Activated naive CD4-positive, alpha-beta T cell treated with anti-CD3 and anti-CD28 coated beads, Interleukin-2, amount 50 U/mL, for 16 hours (primary cell): ENCODE results near the gene KPNA2.
"Not testable (repeated sequence)": the region's sequence is repeated elsewhere in the genome, so short reads cannot be mapped to it uniquely, and the experiment has no call there.

Experiments
- DNase-seq: peaks from one replicate; pipeline ENCODE4 v3.0.0-alpha.2; 2020

The KPNA2 gene

DNA sequence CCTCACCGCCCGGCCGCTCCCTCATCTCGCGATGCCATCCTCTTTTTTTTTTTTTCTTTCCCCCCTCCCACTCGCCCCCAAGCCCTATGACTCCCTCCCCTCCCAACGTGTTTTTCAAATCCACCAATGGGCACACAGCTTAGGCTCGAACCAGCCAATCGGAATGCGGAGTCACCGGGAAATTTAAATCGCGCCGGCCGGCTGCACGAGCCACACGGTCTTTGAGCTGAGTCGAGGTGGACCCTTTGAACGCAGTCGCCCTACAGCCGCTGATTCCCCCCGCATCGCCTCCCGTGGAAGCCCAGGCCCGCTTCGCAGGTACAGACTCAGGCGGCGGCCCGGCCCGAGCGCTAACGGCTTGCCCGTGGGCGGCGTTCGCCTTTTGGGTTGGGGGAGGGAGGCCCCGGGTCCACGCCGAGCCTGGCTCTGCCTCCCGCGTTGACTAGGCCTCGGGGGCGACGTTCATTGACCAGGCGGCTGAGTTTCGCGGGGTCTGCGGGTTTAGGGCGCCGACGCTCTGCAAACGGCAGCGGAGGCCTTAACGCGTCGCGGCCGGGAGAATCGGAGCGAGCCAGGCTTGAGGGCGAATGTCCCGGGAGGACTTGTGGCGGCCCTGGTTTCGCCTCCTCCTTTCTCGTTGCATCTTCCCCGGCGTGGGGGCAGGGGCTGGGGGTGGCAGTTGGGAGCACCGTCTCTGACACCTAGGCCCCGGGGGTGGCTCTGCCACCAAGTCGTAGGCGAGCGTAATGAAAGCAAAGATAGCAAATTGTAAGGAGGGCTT, at the start of gene KPNA2:
TSS of gene KPNA2 (plus strand) at position 213 of the 781 bp plus-strand sequence. CDS start 1,398 bp downstream, outside the sequence.
- peak; percentile 90 for DNase-seq

DNA sequence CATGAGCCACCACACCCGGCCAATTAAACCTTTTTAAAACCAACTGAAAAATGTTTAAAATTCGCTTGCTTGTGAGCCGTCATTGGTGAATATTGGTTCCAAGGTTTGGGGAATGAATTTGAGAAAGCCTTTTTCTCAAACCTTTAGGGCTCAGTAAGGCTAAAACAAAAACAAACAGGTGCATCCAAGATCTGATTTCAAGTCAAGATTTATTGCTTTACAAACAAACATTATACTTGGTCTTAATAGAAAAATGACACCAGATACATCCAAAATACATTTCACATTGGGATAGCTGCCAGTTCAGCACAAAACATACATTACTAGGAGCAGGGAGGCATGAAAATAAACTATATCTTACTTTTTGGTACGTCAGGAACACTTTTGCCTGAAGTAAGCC, 44.6 kb upstream of the KPNA2 start:
- DNase-seq: no peak

DNA sequence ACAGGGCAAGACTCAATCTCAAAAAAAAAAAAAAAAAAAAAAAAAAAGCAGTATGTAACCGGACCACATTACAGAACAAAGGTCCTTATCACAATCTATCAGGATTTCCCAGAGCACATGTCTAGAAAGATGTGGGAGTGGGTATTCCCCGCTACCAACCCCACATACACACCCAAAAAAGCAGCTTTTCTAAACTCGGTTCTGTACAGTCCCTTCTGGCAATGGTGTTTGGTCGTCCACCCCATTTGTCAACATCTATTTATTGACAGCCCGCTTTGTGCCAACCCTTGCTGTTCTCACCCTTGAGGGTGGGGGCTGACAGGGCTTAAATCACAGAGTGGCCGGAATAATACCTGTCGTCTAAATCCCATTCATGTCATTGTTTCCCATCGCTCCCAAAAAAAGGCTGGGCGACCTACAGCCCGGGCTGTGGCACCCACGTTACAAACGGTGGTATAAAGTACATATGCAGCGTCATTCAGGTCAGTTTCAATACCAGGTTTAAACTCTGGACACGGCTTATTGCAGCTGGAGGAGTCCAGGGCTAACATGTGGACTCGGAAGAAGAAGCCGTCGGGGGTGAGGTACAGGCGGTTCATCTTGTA, 42.9 kb upstream of the KPNA2 start:
- DNase-seq: no peak

DNA sequence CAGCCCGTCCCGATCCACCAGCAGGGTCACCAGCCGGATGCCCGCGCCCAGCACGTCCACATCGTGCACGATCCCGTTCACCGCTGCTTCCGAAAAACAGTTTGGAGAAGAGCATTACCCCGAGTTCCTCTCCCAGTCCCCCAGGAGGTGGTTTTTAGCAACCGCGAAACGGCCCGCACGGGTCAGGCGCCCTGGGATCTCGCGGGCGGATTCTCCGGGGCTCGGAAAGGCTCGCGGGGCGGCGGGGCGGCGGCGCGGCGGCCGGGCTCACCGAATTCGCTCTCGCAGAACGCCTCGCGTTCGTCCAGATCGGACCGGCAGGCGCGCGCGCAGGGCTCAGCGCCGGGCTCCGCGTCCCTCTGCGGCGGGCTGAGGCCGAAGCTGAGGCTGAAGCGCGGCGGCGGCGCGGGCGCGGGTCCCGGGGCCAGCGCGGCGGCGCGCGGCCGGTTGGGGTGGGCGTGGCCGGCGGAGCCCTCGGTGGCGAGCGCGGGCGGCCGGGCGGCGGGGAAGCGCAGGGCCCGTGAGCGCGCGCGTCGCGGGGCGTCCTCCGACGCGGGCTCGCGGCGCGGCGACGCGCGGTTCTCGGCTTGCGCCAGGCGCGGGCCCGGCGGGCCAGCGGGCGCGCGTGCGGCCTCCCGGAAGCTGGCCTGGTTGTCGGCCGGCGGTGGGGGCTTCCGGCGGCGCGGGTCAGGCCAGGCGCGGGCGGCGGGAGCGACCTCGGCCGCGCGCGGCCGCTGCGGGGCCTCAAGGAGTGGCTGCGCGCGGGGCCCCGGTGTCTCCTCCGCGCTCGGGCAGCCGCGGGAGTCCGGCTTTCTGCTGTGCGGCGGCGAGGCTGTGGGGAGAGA, 42.2 kb upstream of the KPNA2 start:
- peak; percentile 75 for DNase-seq

DNA sequence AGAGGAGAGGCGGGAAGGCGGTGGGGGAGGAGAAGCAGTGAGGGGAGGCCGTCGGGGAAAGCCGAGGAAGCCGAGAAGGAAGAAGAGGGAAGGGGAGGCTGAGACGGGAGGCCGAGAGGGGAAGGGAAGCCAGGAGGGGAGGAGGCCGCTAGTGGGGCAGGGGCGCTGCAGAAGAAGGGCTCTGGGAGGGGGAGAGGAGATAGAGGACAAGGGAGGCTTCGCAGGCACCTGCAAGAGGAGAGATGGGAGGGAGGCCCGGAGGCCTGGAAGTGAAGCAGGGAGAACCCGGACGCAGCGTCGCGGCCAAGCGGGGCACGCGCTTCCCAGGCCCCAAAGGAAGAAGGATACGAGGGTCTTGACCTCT, 41.6 kb upstream of the KPNA2 start:
- no peak for DNase-seq

DNA sequence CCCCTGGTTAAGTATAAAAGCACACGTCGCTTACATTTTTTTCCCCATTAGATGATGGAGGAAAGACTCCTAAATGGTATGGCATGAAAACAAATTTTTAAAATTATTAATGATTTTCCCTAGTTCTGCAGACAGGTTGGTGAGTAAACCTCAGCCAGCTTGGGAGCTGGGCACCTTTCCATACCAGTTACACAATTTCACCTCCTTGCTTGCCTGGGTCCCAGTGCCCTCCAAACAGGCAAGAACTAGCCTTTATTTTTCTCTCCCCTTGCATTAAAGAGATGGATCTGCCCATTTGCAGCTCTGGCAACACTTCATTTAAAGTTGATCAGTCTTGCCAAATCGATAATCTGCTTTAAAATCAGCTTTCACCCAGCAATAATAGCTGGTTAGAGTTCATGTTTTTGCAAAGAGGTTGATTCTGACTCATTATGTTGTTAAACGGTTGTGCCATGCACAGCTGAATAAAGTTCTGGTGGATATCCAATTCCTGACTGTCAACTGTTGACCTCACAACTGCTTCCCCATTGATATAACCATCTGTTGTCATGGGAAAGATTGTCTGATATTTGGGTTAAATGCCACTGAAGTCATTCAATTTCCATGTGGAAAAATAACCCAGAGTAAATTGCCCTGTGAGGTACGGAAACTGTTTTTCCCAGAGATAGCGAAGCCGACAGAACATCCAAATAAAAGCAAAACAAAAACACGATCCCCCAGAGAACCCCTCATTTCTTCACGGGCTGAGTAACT, 40.5 kb upstream of the KPNA2 start:
- no peak for DNase-seq

DNA sequence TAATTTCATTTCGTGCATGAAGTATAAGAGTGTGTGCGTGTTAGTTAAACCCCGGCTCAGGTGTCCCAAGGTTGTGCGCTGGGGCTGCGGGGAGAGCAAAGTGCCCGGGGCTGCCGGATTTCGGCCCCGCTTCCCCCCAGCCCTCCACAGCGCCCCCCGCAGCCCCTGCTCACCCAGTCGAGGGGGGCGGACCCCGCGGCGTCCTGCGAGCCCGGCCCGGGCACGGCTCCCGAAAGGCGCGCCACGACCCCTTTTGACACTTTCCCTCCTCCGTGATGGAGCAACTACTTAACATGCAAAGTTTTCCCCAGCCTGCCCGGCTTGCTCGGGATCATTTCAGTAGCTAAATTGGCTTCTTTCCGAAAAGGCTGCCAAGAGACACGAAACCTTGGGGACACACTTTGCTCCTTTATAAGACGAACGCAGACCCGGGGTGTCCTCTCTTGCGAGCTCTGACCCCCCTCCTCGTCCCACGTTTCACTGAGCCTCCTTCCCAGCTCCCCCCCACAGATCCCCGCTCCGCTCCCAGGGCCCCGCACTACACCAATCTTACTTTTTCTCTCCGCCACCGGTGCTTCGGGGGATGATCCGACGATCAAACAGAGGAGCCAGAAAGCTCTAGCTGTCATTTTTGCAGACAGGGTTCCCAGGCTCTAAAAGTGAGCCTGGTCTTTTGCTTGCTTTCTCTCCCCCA, 39.8 kb upstream of the KPNA2 start:
- peak; percentile 19 for DNase-seq

DNA sequence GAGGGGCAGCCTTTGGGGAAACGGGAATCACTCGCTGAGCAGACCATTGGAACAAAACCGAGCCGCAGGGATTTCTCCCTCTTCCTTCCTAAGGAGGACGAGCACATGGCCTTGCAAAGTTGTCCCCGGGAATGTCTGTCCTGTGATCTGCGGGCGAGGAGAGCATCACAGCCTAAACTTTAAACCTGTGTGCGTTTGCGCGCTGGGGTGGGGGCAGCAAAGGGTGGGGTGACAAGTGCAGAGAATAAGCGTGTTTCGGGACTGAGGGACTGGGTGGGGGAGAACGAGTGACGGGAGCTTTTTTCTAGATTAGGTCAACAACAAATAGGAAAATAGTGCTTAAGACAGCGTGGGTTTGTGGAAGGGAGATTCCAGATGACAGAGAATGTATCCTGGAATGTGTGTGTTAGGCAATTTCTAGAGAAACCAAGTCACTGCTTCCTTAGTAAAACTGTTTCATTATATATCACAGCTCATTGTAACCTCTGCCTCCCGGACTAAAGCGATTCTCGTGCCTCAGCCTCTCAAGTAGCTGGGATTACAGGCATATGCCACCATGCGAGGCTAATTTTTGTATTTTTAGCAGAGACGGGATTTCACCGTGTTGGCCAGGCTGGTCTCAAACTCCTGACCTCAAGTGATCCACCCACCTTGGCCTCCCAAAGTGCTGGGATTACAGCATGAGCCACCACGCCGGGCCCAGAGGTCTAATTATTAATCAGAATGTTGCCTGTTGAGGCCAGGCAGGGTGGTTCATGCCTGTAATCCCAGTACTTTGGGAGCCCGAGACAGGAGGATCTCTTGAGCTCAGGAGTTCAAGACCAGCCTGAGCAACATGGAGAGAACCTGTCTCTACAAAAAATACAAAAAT, 39.0 kb upstream of the KPNA2 start, which contains the start of gene C17orf58:
TSS of gene C17orf58 (minus strand) at position 169 of the 871 bp plus-strand sequence. CDS start 271 bp downstream, outside the sequence.
- DNase-seq: not testable (repeated sequence)

DNA sequence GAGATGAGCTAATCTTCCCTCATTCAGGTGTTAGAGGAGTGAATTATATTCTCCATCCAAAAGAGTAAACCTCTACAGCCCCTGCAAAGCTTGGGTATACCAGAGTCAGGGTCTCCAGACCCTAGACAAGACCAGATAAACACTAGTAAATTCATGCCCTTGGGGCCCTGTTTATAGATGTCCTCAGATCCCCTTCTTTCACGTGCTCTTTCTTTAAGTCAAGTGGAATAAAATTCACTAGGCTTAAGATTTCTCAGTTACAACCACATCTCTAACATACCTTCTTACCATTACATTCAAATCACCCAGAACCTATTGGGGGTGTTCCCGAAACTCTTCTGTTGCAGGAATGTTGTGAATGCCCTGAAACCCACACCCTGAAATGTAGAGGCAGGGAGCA, 37.1 kb upstream of the KPNA2 start:
- DNase-seq: no peak

DNA sequence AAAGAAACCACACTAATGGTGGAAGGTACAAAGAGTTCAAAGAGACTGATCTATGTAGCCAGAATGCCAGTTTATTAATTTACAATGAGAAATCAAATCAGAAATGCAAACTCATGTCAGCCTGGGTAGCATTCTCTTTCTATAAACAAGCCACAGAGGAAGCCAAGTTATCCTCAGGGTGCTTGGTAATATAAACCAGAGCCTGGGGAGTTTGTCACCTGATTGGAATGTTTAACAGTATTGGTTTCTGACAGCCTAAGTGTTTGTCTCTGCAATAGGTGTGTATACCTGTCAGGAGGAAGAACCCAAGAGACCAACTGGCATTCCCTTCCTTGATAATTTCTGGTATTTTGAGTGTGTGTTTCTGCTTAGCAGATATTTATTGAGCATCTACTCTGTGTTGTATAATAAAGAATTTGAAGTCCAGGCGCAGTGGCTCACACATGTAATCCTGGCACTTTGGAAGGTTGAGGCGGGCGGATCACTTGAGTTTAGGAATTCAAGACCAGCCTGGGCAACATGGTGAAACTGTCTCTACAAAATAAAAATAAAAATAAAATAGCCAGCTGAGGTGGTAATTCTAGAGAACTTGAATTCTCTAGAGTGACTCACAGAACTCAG, 36.1 kb upstream of the KPNA2 start:
- no peak for DNase-seq

DNA sequence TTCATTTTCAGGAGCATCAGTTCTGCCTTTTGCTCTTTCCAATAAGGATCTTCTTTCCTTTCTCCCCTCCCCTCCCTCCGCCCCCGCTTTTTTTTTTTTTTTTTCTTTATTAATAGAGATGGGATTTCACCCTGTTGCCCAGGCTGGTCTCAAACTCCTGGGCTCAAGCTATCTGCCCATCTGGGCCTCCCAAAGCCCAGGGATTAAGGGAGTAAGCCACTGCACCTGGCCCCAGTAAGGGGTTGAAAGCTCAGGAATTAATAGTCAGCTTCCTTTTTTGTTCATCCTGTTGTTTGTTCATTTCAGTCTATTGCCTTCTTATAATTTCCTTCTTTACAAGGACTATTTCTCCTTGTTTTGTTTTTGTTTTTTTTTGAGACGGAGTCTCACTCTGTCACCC, 31.3 kb upstream of the KPNA2 start:
- DNase-seq: no peak

DNA sequence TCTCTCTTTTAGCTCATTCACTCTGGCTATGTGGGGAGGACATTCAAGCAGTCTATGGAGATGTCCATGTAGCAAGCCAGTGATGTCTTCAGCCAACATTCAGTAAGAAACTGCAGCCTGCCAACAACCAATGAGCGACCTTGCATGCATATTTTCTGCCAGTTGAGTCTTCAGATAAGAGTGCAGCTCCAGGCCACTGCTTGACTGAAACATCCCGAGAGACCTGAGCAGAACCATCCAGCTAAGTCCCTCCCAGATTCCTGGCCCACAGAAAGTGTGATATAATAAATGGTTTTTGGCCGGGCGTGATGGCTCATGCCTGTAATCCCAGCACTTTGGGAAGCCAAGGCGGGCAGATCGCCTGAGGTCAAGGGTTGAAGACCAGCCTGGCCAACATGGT, 28.7 kb upstream of the KPNA2 start:
- DNase-seq: no peak

DNA sequence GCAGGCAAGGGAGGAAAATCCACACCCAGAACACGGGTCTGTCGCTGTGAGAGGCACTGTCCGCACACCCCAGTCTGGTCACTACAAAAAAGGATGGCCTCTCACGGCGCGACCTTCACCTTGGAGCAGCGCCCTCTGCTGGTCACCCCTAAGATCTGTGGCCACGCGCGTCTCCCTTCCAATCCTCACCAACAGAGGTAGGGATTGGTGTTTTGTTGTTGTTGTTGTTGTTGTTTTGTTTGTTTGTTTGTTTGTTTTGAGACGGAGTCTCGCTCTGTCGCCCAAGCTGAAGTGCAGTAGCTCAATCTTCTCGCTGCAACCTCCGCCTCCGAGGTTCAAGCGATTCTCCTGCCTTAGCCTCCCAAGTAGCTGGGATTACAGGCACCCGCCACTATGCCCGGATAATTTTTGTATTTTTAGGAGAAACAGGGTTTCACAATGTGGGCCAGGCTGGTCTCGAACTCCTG, 24.3 kb upstream of the KPNA2 start:
- DNase-seq: peak; percentile 57

DNA sequence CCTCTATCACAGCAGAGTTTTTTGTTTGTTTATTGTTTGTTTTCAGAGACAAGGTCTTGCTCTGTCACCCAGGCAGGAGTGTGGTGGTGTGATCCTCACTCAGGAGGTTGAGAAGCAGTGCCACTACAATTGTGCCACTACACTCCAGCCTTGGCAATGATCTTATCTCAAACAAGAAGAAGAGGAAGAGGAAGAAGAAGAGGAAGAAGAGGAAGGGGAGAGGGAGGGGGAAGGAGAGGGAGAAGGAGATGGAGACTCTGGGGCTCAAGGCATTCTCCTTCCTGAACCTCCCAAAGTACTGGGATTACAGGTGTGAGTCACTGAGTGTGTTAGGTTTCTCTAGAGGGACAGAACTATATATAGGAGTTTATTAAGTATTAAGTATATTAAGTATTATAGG, 22.1 kb upstream of the KPNA2 start:
- no peak for DNase-seq

DNA sequence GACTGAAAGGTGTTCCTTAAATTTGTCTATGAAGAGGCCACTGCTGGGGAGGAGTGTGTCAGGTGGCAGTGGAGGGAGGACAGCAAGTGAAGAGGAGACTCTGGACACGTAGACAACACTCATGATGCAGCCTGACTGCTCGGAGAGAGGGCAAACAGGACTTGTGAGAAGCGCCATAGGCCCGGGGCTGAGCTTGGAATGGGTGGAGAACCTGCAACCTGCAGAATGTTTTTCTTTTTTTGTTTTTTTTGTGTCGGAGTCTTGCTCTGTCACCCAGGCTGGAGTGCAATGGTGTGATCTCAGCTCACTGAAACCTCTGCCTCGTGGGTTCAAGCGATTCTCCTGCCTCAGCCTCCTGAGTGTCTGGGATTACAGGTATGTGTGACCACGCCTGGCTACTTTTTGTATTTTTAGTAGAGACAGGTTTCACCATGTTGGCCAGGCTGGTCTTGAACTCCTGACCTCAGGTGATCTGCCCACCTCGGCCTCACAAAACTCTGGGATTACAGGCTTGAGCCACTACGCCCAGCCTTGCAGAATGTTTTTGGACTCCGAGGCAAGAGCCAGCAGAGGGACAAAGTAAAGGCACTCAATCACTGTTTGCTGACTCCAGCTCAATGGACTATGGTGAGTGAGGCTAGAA, 20.3 kb upstream of the KPNA2 start:
- no peak for DNase-seq

DNA sequence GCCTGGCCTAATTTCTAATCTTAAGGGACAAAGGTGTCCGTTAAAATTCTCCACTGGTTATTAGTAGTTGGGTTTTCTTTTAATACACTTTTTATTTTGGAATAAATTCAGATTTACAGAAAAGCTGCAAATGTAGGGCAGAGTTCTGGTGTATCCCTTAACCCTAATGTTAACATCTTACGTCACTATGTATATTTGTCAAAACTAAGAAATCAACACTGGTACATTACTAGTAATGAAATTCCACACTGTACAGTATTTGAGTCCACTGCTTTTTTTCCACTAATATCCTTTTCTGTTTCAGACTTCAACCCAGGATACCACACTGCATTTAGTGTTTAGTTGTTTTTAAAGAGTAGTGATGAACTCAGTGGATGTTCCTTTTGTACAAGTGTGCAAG, 18.7 kb upstream of the KPNA2 start:
- DNase-seq: no peak

DNA sequence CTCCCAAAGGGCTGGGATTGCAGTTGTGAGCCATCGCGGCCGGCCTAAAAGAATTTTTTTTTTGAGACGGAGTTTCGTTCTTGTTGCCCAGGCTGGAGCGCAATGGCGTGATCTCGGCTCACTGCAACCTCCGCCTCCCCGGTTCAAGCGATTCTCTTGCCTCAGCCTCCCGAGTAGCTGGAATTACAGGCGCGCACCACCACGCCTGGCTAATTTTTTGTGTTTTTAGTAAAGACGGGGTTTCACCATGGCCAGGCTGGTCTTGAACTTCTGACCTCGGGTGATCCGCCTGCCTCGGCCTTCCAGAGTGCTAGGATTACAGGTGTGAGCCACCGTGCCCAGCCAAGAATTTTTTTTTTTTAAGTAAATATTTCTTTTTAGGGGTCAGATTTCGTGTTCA, 17.0 kb upstream of the KPNA2 start:
- DNase-seq: not testable (repeated sequence)

DNA sequence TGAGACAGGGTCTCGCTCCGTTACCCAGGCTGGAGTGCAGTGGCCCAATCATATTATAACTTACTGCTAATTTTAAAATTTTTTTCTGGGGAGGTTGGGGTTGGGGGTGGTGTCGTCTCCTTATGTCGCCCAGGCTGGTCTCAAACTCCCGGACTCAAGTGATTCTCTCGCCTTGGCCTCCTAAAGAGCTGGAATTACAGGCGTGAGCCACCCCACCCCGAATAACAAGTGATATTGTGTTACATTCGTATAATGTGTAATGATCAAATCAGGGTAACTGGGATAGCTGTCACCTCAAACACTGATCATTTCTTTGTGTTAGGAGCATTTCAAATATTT, 16.2 kb upstream of the KPNA2 start:
- DNase-seq: no peak

DNA sequence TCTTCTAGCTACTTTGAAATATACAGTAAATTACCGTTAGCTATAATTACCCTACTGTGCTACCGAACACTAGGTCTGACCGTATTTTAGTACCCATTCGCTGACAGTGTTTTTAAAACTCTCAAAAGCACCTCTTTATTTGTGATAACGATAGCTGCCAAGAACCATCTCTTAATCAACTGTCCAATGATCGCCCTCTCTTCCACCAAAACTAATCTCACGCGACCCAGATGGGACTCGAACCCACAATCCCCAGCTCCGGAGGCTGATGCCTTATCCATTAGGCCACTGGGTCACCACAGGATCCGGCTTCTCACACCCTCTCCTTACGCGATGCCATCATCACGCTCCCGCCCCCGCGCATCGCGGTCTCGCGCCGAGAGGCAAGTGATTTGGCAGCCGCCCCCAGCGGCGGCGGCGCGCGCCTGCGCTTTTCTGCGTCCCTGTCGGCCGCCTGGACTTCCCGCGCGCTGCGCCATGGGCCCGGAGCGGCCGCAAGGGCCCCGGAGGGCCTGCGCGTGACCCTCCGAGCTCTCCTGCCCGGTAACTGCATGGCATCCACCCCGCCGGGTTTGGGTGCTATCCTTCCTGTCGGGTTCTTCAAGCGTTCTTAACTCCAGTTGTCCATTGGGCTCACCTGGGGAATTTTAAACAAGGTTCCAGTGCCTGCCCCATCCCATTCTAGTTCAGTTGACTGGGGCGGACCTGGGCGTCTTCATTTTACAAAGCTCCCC, 15.7 kb upstream of the KPNA2 start:
- peak; percentile 96 for DNase-seq

DNA sequence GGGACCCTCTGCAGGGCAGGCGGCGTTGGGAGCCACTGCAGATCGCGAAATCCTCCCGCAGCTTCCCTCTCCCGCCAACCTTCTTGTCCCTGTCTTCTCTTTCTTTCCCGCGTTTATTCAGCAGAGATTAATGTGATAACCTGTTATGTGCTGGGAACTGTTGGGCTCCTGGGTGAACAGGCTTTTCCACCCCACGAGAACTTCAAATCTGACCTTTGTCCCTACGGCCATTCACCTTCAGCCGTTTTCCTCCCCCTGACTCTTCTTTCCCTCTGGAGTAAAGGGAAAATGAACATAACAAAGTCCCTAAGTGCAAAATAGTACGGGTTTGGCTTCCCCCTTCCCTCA, 15.2 kb upstream of the KPNA2 start:
- DNase-seq: no peak
